Measurements from ENCODE around the gene SH3RF3. TPM values are rescaled to one million over a fixed set of nuclear protein-coding genes. Genes with fewer than 3 reads are reported as not detected.

Gene SH3RF3
- total RNA-seq, 3 donors from 2014 or later (not counting 1 experiment from before 2014, with no cell fraction given), result 0.23 to 0.61 (median 0.34) TPM

DNA sequence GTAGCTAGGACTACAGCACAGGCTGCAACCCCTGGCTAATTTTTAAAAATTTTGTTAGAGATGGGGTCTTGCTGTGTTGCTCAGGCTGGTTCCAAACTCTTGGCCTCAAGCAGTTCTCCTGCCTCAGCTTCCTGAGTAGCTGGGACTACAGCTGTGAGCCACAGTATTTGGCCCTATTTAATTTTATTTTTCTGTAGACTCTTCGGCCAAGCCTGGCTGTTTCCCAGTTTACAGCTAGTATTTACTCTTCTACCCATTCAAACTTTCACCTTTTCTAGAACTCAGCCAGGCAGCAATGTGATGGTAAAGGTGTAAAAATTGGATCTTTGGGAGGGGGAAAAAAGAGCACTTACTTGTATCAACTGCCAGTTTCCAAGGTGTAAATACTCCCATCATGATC, 35.3 kb downstream of the SH3RF3 start:
- Mint-ChIP-seq H3K27me3 (ENCODE audit: low read depth in 2 of 2) (peaks cover 10 to 28% of the 10 kb centered on the region in 2 donors), H3K4me1 (peaks cover 0 to 7% of the 10 kb centered on the region in 2 donors), H3K36me3 (no peaks in the 10 kb centered on the region), H3K27ac (no peak overlapping the region), H3K9me3 (no peaks in the 10 kb centered on the region), H3K4me3 (no peak overlapping the region)
- H3K27ac ChIP-seq (ENCODE audit: low read length), result no peak overlapping the region
- no peak for ATAC-seq
- DNase-seq, result no peak
- H3K27me3 ChIP-seq (ENCODE audit: control insufficient read depth, insufficient read depth, low read length), result peaks cover 4% of the 10 kb centered on the region
- WGBS (ENCODE audit: insufficient coverage), result 70% methylated on average over 1 of the region's 1 CpG
- intact Hi-C loops (cut with micrococcal nuclease), result no loop called here
- H3K9me3 ChIP-seq (ENCODE audit: control insufficient read depth, insufficient read depth, low read length), result no peaks in the 10 kb centered on the region
- H3K36me3 ChIP-seq (ENCODE audit: control insufficient read depth, insufficient read depth, low read length), result no peaks in the 10 kb centered on the region
- no peaks in the 10 kb centered on the region for H3K4me1 ChIP-seq (ENCODE audit: control insufficient read depth, insufficient read depth, low read length)
- TF ChIP-seq, protein P1, sequence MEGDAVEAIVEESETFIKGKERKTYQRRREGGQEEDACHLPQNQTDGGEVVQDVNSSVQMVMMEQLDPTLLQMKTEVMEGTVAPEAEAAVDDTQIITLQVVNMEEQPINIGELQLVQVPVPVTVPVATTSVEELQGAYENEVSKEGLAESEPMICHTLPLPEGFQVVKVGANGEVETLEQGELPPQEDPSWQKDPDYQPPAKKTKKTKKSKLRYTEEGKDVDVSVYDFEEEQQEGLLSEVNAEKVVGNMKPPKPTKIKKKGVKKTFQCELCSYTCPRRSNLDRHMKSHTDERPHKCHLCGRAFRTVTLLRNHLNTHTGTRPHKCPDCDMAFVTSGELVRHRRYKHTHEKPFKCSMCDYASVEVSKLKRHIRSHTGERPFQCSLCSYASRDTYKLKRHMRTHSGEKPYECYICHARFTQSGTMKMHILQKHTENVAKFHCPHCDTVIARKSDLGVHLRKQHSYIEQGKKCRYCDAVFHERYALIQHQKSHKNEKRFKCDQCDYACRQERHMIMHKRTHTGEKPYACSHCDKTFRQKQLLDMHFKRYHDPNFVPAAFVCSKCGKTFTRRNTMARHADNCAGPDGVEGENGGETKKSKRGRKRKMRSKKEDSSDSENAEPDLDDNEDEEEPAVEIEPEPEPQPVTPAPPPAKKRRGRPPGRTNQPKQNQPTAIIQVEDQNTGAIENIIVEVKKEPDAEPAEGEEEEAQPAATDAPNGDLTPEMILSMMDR (IDR thresholded peaks at IDR 0.05), result no peak
- no peak overlapping the region for H3K4me3 ChIP-seq (ENCODE audit: low read length)

- H3K27me3 ChIP-seq (ENCODE audit: control insufficient read depth, insufficient read depth, low read length), result peaks cover 4% of the 10 kb centered on the region
- ATAC-seq (no peak), DNase-seq (no peak)
- Mint-ChIP-seq H3K9me3 (no peaks in the 10 kb centered on the region), H3K27me3 (ENCODE audit: low read depth in 2 of 2) (peaks cover 10 to 28% of the 10 kb centered on the region in 2 donors), H3K4me3 (no peak overlapping the region), H3K36me3 (no peaks in the 10 kb centered on the region), H3K27ac (no peak overlapping the region), H3K4me1 (peaks cover 0 to 7% of the 10 kb centered on the region in 2 donors)
- H3K9me3 ChIP-seq (ENCODE audit: control insufficient read depth, insufficient read depth, low read length), result no peaks in the 10 kb centered on the region
- H3K36me3 ChIP-seq (ENCODE audit: control insufficient read depth, insufficient read depth, low read length), result no peaks in the 10 kb centered on the region
- 94% methylated on average over 3 of the region's 3 CpGs for WGBS (ENCODE audit: insufficient coverage)
- intact Hi-C loops (cut with micrococcal nuclease), result no loop called here
- TF ChIP-seq, protein P1 (IDR thresholded peaks at IDR 0.05), result no peak
- H3K4me3 ChIP-seq (ENCODE audit: low read length), result no peak overlapping the region
- no peaks in the 10 kb centered on the region for H3K4me1 ChIP-seq (ENCODE audit: control insufficient read depth, insufficient read depth, low read length)
- no peak overlapping the region for H3K27ac ChIP-seq (ENCODE audit: low read length)
Observed at GRCh38 chr2:109164739-109165221, 35.8 kb downstream of the SH3RF3 start.

- Mint-ChIP-seq H3K27me3 (ENCODE audit: low read depth in 2 of 2) (peaks cover 7 to 13% of the 10 kb centered on the region in 2 donors), H3K36me3 (no peaks in the 10 kb centered on the region), H3K9me3 (no peaks in the 10 kb centered on the region), H3K4me3 (no peak overlapping the region), H3K27ac (no peak overlapping the region), H3K4me1 (peaks cover 0 to 7% of the 10 kb centered on the region in 2 donors)
- DNase-seq (no peak), ATAC-seq (no peak)
- peaks cover 4% of the 10 kb centered on the region for H3K27me3 ChIP-seq (ENCODE audit: control insufficient read depth, insufficient read depth, low read length)
- no peak overlapping the region for H3K27ac ChIP-seq (ENCODE audit: low read length)
- no peaks in the 10 kb centered on the region for H3K9me3 ChIP-seq (ENCODE audit: control insufficient read depth, insufficient read depth, low read length)
- intact Hi-C loops (cut with micrococcal nuclease), result no loop called here
- 86% methylated on average over 1 of the region's 2 CpGs for WGBS (ENCODE audit: insufficient coverage)
- H3K36me3 ChIP-seq (ENCODE audit: control insufficient read depth, insufficient read depth, low read length), result no peaks in the 10 kb centered on the region
- no peaks in the 10 kb centered on the region for H3K4me1 ChIP-seq (ENCODE audit: control insufficient read depth, insufficient read depth, low read length)
- TF ChIP-seq, protein P1 (IDR thresholded peaks at IDR 0.05), result no peak
- H3K4me3 ChIP-seq (ENCODE audit: low read length), result no peak overlapping the region
Observed at GRCh38 chr2:109166811-109167210, 37.8 kb downstream of the SH3RF3 start.

DNA sequence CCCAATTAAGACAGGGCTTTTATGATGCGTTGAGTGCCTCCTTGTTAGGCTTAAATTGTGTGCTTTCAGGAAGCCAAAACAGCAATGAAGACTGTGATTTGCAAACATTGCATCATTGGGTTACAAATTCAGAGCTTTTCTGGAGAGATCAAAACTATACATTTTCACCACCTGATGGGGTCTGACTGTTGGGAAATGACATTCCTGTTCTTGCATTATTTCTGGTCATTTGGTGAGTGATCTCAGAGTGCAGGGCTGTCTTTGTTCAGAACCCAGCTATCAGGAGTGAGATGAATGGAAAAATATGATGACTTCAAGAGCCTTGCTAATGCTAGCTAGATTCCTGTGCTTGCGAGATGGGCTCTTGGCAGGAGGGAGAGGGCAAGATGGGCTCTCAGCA, 39.1 kb downstream of the SH3RF3 start:
- peaks cover 4 to 13% of the 10 kb centered on the region in 2 donors for H3K27me3 Mint-ChIP-seq (ENCODE audit: low read depth in 2 of 2)
- Histone ChIP-seq H3K27ac (ENCODE audit: low read length) (no peak overlapping the region), H3K4me1 (ENCODE audit: control insufficient read depth, insufficient read depth, low read length) (no peaks in the 10 kb centered on the region), H3K27me3 (ENCODE audit: control insufficient read depth, insufficient read depth, low read length) (peaks cover under 1% of the 10 kb centered on the region), H3K36me3 (ENCODE audit: control insufficient read depth, insufficient read depth, low read length) (no peaks in the 10 kb centered on the region), H3K9me3 (ENCODE audit: control insufficient read depth, insufficient read depth, low read length) (no peaks in the 10 kb centered on the region), H3K4me3 (ENCODE audit: low read length) (no peak overlapping the region)
- 96% methylated on average over 2 of the region's 2 CpGs for WGBS (ENCODE audit: insufficient coverage)
- intact Hi-C loops (cut with micrococcal nuclease), result no loop called here
- DNase-seq, result no peak
- H3K36me3 Mint-ChIP-seq, result no peaks in the 10 kb centered on the region
- no peak for ATAC-seq
- H3K4me1 Mint-ChIP-seq, result peaks cover 0 to 7% of the 10 kb centered on the region in 2 donors
- no peaks in the 10 kb centered on the region for H3K9me3 Mint-ChIP-seq
- TF ChIP-seq, protein P1 (IDR thresholded peaks at IDR 0.05), result no peak
- no peak overlapping the region for H3K4me3 Mint-ChIP-seq
- no peak overlapping the region for H3K27ac Mint-ChIP-seq
